Activated CD4-positive, alpha-beta T cell treated with anti-CD3 and anti-CD28 coated beads, Interleukin-2, amount 50 U/mL, for 4 hours (primary cell): ENCODE data around the gene RTP5.
"Not testable (repeated sequence)": the region's sequence is repeated elsewhere in the genome, so short reads cannot be mapped to it uniquely, and the experiment has no call there.

Experiments used
- DNase-seq, 2 experiments: peaks; one replicate each; pipeline ENCODE4 v3.0.0-alpha.2; 2020

The RTP5 gene

DNA sequence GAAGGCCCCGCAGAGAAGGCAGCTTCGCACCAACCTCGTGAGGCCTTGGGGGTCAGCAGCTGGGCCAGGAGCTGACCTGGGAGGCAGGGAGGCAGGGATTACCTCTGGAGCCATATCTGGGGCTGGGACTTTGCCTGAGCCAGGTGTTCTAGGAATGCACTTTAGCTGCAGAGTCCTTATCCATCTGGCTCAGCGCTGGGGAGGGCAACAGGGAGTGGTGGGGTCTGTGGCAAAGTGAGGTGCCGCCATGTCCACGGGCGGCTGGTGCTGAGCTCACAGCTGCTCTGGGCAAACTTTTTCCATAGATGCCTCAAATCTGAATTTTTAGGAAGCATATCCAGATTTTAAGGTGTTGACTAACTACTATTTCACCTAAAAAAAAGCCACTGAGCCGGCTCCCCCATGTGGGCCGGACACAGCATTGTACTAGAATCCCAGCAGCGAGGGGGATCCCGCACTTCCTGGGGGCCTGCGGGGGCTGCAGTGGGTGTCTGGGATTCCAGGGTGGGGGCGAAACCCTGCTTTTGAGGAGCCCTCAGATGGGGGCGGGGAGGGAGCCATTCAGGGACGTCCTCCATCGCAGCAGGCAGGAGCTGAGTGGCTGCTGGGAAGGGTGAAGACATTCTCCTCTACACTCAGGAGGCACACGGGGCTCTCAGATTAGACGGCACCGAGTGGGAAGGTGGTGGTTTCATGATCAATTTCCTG, 34.6 kb downstream of the RTP5 start:
- no peak for DNase-seq

DNA sequence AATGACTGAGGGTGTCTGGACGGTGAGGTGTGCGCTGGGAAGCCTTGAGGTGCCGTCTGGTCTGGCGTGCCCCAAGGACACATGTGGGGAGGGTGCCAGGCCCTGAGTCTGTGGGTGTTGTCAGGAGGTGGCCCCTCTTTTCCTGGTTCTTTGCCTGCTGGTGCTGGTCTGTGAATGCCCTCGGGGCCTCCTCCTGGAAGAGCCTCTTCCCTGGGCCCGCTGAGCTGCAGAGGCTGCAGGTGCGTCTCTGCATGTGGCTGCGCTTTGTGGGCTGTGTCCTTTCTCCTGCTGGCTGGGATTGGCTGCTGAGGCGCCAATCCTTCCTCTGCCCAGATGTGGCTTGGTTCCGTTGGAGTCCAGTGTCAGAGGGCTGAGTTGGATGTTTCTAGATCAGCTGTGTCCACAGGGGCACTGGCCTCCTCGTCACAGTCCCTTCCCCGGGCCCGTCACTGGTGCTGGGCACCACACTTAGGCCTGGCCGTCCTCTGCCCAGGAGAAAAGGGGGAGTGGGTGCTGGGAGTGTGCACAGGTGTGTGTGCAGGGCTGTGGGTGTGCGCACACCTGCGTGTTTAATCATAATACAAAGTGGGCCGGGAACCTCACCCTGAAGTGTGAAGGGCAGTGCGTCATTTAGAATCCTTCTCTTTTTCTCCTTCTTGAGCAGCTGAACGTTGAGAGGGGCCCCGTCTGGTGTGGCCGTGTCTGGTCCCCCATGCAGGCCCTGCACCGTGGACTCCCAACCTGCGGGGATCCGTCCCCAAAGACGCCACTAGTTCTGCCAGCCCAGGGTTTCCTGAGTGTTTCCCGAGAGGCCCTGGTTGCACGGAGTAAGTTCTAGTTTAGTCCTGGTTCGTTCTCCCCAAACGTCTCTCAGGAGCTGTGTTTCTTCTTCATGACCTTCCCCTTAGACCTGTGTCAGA, 35.5 kb downstream of the RTP5 start:
- no peak for DNase-seq

DNA sequence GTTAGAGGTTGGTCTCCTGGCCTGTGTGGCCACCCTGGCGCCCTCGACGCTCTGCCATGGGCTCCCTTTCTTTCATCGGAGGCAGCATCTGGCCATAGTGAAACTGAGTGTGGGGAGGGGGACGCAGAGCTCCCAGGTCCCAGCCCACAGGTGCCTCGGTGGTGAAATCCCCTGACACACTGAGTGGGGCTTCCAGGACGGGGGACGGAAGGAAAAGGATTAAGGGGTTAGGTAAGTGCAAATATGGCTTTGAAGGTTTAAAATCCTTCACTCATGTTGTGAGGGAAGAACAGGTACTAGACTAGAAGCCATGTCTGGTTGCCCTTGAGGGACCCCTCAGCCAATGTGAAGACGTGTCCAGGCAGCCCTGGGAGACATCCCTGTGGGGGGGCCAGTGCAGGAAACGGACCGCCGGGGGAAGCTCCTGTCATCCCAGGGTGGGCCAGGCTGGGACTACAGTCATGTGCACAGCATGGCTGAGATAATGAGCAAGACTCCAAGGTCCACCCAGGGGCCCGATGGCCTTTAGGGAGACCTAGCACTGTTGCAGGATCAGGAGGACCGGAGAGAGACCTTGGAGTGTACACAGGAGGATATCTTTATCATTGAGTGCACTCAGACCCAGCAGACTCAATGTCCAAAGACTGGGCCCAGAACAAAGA, 36.3 kb downstream of the RTP5 start:
- no peak for DNase-seq

DNA sequence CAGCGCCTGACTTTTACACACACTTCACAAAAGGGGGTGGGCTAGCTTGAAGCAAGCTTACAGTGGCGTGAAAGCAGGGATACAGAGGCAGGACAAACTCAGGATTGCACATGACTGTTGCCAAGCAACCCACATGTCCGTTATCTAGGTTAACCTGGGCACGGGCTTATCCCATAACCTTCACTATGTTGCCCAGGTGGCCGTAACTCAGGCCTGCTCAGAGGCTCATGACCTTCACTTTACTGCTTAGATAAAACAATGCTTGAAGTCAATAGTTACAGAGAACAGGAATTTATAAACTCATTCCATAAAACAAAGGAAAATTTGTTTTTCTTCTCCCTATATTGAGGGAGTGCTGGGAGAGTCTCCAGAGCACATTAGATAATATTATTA, 36.8 kb downstream of the RTP5 start:
- not testable (repeated sequence) for DNase-seq

DNA sequence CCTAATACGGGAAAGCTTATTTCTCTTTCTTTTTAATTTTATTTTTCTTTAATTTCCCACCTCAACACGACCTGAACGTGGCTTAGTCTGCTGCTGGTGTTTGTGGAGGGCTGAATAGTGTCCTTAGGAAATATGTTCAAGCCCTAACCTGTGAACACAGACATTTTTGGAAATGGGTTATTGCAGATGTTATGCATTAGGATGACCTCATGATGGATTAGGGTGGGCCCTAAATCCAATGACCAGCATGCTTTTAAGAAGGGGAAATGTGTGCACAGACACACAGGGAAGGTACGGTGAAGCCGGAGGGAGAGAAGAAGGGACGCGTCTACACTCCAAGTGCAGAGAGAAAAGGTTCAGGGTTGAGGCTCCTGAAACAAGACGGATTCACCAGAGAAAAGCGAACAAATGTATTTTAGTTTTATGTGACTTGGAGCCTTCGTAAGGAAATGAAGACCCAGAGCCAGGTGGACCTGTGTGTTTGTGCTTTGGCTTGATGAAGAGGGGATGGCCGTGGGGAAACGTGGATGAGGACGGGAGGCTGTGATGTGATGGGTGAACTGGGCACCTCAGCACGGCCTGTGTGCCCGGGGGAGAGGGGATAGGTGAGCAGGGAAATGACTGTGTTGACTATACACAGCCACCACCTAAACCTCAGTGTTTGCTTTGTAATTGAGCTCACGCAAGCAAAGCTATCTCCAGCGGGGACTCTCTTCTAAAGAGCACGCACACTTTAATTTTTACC, 37.5 kb downstream of the RTP5 start:
- no peak for DNase-seq

DNA sequence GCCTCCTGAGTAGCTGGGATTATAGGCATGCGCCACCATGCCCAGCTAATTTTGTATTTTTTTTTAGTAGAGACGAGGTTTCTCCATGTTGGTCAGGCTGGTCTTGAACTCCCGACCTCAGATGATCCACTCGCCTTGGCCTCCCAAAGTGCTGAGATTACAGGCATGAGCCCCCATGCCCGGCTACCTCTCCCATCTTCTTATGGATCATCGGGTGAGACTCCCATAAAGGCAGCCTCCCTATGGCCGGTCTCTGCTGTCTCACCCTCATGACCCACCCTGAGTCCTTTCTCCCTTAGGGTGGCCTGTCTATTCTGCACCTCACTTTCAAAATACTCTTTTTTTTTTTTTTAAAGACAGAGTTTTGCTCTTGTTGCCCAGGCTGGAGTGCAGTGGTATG, 38.3 kb downstream of the RTP5 start:
- not testable (repeated sequence) for DNase-seq

DNA sequence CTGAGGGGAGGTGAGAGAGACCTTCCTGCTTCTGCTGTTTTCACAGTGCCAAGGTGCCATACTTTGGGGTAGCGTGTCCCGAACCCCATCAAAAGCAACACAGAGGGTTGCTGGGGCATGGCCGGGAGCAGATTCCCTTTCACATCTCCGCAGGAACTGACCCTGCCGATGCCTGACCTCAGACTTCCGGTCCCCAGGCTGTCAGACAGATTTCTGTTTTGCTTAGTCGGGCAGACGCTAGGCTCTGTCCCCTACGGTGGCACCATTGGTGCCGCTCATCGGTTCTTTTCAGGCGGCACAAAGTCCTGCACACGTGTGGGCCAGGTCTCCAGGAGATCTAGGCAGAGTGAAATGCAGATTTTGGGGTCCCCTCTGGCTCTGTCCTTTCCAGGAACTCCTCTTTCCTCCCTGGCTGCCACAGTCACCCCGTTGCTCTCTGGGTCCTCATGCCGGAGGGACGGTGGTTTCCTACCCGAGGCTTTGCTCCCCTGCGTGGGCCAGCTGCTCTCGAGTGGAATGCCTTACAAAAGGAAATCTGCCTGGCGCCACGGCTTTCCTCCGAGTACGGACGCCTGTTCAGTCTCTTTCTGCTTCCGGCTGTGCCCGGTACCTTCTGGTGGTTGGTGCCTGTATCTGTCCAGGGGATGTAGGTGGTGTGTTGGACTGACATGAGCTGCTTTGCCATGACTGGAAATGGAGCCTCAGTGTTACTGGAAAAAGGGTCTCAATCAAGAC, 39.3 kb downstream of the RTP5 start:
- DNase-seq, result no peak

DNA sequence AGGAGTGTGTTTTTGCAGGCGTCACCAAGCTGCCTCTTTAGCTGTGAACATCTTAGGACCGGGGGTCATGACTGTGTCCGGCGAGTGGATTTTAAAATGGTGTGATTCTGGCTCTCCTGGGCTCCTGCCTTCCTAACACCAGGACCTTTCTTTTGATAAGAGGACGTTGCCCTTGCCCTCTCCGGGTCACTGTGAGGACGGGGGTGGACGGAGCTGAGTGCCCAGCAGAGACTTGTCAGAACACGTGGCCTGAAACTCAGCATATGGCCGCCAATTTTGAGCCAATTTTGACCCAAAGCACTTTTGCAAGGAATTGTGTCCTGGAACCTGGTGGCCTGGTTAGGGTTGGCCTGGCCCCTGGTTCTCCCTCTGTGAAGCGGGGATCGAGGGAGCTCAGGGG, 40.2 kb downstream of the RTP5 start:
- no peak for DNase-seq

DNA sequence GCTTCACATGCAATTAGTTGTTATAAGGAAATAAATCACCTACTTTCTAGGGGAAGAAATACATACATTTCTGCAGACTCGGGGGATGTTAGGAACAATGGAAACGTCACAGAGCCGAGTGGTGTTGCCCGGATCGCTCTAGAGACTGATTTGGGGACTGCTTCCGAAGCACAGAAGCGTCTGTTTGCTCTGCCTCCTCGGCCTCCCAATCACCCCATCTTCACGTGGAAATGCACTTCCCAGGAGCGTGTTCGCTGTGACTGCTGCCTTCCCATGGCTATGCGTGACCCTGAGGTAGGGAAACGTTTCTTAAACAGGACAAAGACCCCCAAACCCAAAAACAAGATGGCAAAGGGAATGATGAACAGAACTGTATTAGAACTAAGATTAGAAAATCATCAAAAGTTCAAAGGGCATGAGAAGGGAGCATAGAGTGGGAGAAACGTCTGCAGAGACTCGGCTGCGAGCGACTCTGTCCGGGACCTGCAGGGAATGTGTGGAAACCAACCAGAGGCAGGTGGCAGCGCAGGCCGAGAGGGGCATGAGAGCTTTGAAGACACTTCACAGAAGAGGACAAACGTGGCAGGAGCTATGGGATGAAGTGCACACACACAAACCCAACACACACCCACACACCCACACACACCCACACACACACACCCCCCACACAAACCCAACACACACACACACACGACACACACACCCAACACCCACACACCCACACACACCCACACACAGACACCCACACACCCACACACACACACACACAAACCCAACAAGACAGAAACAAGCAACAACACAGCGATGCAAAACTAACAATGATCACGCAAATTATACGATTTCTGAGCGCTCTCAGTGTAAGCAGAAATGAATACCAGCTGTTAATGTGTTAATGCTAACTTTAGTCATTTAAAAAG, 41.3 kb downstream of the RTP5 start:
- DNase-seq, result no peak

DNA sequence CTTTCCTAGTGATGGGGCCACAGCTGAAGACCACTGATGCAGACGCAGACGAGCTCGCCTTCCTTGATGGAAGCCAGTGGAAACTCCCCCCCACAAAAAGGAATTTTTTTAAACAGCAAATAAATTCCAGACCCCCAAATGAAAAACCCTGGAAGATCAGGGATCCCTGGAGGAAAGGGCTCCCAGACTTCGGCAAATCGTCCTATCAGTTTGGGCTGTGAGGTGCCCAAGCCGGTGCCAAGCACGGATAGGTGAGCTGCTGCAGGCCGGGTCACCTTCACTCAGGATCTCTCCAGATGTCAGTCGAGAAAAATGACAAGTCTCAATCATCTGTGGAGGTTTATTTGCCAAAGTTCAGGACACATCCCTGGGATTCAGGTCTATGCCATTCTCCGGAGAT, 42.0 kb downstream of the RTP5 start:
- DNase-seq, result no peak

DNA sequence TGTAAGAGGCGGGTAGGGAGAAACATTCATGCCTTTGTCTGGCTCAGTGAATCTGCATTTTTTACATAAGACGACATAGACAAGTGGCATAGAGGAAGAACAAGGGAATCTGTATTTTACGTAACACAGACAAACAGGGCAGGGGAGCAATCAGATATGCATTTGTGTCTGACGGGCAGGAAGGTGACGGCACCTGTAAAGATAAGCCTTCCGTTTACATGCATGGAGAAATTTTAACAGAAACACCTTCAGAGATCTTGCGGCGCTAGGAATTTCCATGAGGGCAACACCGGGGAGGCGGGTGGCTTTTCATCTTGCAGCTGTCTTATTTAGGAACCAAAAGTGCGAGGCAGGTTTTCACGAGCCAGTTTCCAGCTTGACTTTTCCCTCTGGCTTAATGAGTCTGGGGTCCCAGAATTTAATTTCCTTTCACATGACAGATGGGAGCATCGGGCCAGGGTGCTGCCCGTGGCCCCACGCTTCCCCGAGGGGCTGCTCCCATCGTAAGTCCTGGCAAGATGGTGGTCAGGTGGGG, 42.6 kb downstream of the RTP5 start:
- DNase-seq, result no peak

DNA sequence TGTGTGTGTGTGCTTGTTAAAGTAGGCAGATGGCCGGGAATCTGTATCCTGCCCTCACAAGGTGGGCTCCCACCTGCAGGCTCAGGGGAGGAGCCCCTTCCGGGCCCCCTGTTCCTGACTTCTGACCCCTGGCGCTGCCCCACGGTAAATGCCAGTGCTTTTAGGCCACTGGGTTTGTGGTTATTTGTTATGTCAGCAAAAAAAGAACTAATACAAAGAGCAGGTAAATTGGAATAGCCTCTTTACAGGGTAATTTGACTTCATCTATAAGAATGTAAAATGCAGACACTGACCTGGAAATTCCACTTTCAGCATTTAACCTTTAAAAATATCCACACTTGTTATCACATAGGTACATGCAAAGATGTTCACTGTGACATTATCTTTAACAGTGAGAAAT, 44.2 kb downstream of the RTP5 start:
- no peak for DNase-seq

DNA sequence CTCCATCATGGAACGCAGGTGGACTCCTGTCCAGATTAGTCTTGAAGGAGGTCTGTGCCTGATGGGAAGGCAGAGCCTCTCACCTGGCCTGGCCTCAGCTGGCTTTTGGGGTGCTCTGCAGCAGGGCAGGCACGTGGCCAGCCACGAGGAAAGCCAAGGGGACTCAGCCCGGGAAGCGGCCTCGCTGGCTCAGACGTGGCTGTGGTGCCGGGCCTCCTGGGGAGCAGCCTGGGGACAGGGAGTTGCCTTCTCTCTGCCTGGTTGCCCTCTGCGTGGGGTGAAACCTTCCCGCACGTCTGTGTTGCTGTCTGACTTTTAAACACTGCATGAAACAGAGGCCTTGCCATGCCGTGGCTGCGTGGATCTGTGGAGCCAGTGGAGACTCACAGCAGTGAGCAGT, 45.0 kb downstream of the RTP5 start:
- DNase-seq, result no peak

DNA sequence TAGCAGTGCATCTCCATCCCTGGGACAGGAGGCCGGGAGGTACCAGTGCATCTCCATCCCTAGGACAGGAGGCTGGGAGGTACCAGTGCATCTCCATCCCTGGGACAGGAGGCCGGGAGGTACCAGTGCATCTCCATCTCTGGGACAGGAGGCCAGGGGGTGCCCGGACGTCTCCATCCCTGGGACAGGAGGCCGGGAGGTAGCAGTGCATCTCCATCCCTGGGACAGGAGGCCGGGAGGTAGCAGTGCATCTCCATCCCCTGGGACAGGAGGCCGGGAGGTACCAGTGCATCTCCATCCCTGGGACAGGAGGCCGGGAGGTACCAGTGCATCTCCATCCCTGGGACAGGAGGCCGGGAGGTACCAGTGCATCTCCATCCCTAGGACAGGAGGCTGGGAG, 52.1 kb downstream of the RTP5 start:
- DNase-seq, result not testable (repeated sequence)

DNA sequence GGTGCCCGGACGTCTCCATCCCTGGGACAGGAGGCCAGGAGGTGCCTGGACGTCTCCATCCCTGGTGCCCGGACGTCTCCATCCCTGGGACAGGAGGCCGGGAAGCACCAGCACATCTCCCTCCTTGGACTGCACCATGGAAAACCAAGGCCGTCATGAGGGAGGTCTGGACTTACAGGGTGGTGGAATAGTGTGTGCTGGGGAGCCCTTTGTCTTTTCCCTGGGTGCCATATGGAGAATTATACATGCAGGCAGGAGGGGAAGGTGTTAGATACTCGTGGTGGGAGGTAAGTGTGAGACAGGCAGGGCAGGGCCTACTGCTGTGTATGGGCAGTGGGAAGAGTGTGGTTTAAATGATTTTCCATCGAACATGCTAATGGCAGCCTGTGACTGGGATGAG, 52.9 kb downstream of the RTP5 start:
- no peak for DNase-seq

DNA sequence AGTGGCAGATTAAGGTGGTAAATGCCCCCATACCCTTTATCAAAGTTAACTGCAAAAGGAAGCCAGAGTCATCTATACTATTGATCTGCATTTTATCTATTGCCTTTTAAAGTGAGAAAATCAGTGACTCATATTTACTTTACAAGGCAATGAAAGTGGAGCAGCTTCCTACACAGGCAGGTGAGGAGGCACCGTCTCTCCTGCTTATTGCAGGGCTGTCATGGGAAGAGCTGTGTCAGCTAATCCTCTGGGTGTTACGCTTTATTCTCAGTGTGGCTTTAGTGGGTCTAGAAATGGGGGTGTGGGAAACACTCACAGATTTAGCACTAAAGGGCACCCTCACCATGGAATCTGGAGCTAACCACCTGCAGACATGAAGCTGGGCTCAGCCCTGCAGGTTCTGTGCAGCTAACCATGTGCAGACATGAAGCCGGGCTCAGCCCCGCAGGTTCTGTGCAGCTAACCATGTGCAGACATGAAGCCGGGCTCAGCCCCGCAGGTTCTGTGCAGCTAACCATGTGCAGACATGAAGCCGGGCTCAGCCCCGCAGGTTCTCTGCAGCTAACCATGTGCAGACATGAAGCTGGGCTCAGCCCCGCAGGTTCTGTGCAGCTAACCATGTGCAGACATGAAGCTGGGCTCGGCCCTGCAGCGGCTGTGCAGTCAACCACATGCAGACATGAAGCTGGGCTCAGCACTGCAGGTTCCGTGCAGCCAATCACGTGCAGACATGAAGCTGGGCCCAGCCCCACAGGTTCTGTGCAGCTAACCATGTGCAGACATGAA, 53.5 kb downstream of the RTP5 start:
- not testable (repeated sequence) for DNase-seq
